Ascending aorta (tissue), 2 donors: ENCODE data around the gene NCK2. TPM values are rescaled to one million over a fixed set of nuclear protein-coding genes. Genes with fewer than 3 reads are reported as not detected.

Experiments used
- DNase-seq, 2 donors: peaks; one replicate each; pipeline ENCODE4 v3.0.0-alpha.2; 2019; ENCODE audit warnings: low spot score in 2 of 2
- H3K27ac ChIP-seq, 2 donors: fragments of 200-600 bp; sonication (generic); one replicate each; pipeline ENCODE4 v1.5.1; 2016 to 2017; ENCODE audit warnings: mild to moderate bottlenecking in 1 of 2
- H3K27me3 ChIP-seq: fragments of 200-600 bp; sonication (generic); one replicate; pipeline ENCODE4 v1.5.1; 2017
- H3K36me3 ChIP-seq, 2 donors: fragments of 200-600 bp; sonication (generic); one replicate each; pipeline ENCODE4 v1.5.1; 2016
- H3K4me1 ChIP-seq, 2 donors: fragments of 200-600 bp; sonication (generic); one replicate each; pipeline ENCODE4 v1.5.1; 2016 to 2017; ENCODE audit warnings: mild to moderate bottlenecking in 1 of 2
- H3K4me3 ChIP-seq, 2 donors: fragments of 200-600 bp; sonication (generic); one replicate each; pipeline ENCODE4 v1.5.1; 2016 to 2017; ENCODE audit warnings: mild to moderate bottlenecking in 1 of 2
- H3K9me3 ChIP-seq, 2 donors: fragments of 200-600 bp; sonication (generic); one replicate each; pipeline ENCODE4 v1.5.1; 2016
- CTCF ChIP-seq, 3 experiments: fragments of 200-600 bp in 2 of 3; fragments of 450-650 bp in 1 of 3; sonication (generic) in 2 of 3; IDR thresholded peaks; one replicate each; pipeline ENCODE4 v1.5.1; 2016 to 2019; ENCODE audit warnings: antibody characterized with exemption in 3 of 3, mild to moderate bottlenecking in 1 of 3, moderate library complexity in 1 of 3
- intact Hi-C: fragments of 100-400 bp; cut with DNase I; formaldehyde crosslinking; loops from one replicate; pipeline ENCODE4 v1.15.1; 2023
- total RNA-seq: library from RNA; depleted of rRNA; stranded (reverse); fragments of >200 nt; gene quantifications from one replicate; pipeline ENCODE4 v1.1.0, GENCODE V29; 2016

Gene NCK2
- total RNA-seq, 1 donor from 2014 or later: 57.6 TPM

GRCh38 chr2:105748566-105748965 is 3.9 kb downstream of the NCK2 start:
- no peak for DNase-seq
- H3K4me1 ChIP-seq: peaks cover 7 to 23% of the 10 kb centered on the region in 2 donors
- TF ChIP-seq CTCF (IDR thresholded peaks at IDR 0.05): no peak
- no peaks in the 10 kb centered on the region for H3K27me3 ChIP-seq
- H3K36me3 ChIP-seq: no peaks in the 10 kb centered on the region
- no peak overlapping the region for H3K27ac ChIP-seq
- intact Hi-C loops: loop anchor here (5.0 kb wide), 4 partner anchors 34 to 146 kb away; no protein-coding TSS in a partner anchor
- no peak overlapping the region for H3K4me3 ChIP-seq
- H3K9me3 ChIP-seq: no peaks in the 10 kb centered on the region

GRCh38 chr2:105749583-105750400 is 5.1 kb downstream of the NCK2 start:
- no peaks in the 10 kb centered on the region for H3K36me3 ChIP-seq
- peaks cover 7 to 23% of the 10 kb centered on the region in 2 donors for H3K4me1 ChIP-seq
- H3K4me3 ChIP-seq: no peak overlapping the region
- DNase-seq: no peak
- H3K27me3 ChIP-seq: no peaks in the 10 kb centered on the region
- no peaks in the 10 kb centered on the region for H3K9me3 ChIP-seq
- H3K27ac ChIP-seq: no peak overlapping the region
- no peak for TF ChIP-seq CTCF (IDR thresholded peaks at IDR 0.05)
- intact Hi-C loops: loop anchor here (5.0 kb wide), 4 partner anchors 33 to 147 kb away; no protein-coding TSS in a partner anchor

GRCh38 chr2:105750735-105751134 is 6.0 kb downstream of the NCK2 start:
- Histone ChIP-seq H3K9me3 (no peaks in the 10 kb centered on the region), H3K4me3 (no peak overlapping the region), H3K36me3 (no peaks in the 10 kb centered on the region), H3K27ac (no peak overlapping the region), H3K4me1 (peaks cover 7 to 23% of the 10 kb centered on the region in 2 donors), H3K27me3 (no peaks in the 10 kb centered on the region)
- intact Hi-C loops: no loop called here
- TF ChIP-seq CTCF (IDR thresholded peaks at IDR 0.05): no peak
- no peak for DNase-seq

GRCh38 chr2:105751272-105751671 is 6.6 kb downstream of the NCK2 start:
- no peak for DNase-seq
- TF ChIP-seq CTCF (IDR thresholded peaks at IDR 0.05): no peak
- Histone ChIP-seq H3K27me3 (no peaks in the 10 kb centered on the region), H3K27ac (no peak overlapping the region), H3K4me3 (no peak overlapping the region), H3K4me1 (peaks cover 6 to 19% of the 10 kb centered on the region in 2 donors), H3K9me3 (no peaks in the 10 kb centered on the region), H3K36me3 (no peaks in the 10 kb centered on the region)
- intact Hi-C loops: no loop called here

- Histone ChIP-seq H3K4me3 (no peak overlapping the region), H3K4me1 (peaks cover 2 to 5% of the 10 kb centered on the region in 2 donors), H3K27me3 (no peaks in the 10 kb centered on the region), H3K9me3 (no peaks in the 10 kb centered on the region), H3K27ac (no peak overlapping the region), H3K36me3 (no peaks in the 10 kb centered on the region)
- no peak for TF ChIP-seq CTCF (IDR thresholded peaks at IDR 0.05)
- DNase-seq: no peak
- intact Hi-C loops: no loop called here
These were observed 8.1 kb downstream of the NCK2 start for GRCh38 chr2:105752691-105753358.
